SHP77 (cell line): ENCODE data around the gene FRMD4A.
"Not testable (repeated sequence)": the region's sequence is repeated elsewhere in the genome, so short reads cannot be mapped to it uniquely, and the experiment has no call there.

Source experiments
- DNase-seq, 2 experiments: peaks; one replicate each; lab custom pipeline; 2025; lab: John Stamatoyannopoulos, UW

Gene FRMD4A

GRCh38 chr10:14099885-14100284 lies 230.8 kb downstream of the FRMD4A start:
- no peak for DNase-seq

DNA sequence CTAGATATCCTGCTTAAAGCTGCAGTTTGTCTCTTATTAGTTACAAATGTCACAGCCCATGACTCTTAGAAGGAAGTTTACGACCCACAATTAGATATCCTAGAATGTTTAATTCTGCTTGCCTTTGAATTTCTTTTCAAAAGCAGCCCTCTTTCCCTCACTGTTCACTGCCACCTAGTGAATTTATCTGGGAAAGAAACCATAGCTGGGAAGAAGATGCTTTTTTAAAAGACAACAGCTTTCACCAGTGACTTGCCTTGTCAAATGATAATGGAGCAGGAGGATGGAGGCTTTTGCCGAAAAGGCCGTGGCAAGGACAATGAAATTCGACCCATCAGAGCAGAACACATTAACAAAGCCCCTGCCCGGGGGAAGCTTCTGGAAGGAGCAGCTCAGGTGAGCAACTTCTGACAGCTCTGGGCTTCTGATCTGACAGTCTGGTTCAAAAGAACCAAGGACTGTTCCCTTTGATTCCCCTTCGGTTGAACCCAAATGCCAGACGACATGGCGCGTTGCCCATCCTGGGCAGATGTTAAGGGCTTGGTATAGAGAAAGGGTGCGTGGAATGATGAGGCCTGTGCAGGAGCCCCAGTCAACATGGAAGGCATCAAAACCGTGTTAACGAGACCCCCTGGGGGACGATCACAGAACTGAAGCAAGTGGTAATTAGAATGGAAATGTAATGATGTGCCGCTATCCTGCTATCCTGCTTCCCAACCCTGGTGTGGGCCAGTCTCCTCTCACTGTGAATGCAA lies 236.8 kb downstream of the FRMD4A start:
- DNase-seq, result no peak

GRCh38 chr10:14092799-14093198 lies 237.9 kb downstream of the FRMD4A start:
- no peak for DNase-seq

DNA sequence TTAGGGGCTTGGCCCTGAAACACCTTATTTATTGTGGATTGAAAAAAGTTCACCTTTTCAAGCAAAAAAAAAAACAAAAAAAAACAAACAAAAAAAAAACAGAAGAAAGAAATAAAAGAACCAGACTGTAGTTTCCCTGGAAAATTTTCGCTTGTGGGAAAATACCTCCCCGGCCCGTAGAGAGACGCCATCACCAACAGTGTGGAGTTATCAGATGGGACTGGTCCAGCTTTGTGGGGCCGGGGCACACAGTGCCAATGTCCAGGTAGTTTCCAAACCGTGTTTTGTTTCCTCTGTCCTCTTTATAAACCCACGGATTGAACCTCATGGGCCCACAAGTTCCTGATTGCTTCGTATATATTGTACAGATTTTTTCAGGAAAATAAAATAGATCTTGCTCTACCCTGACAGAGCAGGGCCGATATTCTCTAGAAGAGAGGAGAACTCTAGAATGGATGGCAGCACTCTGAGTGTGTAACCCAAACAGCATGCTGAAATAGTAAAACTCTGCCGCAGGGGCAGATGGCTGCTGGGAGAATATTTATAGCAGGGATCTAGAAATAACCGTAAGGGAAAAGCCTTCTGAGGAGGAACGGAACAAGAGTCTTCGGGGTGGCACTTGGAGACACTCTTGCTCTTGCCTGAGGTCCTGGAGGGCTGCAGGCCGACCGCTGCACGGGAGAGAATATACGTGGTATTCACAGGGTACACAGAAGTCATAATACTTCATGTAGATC lies 241.0 kb downstream of the FRMD4A start:
- DNase-seq, result no peak

DNA sequence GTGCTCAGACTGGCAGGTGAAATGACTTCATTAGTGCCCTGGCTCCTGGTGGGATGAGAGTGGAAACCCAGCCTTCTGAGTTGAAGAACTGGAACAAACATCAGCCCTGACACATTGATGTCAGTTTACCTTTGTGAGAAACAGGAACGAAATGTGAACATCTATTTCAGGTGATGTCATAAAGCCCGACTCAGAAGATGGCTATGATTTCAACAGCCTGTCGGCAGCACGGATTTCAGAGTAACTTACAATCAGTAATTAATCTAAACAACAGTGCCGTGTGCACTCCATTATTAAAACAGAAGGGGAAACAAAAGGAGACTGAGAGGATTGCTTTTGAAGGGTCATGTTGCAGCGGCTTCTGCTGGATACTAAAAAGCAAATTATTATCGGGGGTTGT lies 243.2 kb downstream of the FRMD4A start:
- DNase-seq, result no peak

DNA sequence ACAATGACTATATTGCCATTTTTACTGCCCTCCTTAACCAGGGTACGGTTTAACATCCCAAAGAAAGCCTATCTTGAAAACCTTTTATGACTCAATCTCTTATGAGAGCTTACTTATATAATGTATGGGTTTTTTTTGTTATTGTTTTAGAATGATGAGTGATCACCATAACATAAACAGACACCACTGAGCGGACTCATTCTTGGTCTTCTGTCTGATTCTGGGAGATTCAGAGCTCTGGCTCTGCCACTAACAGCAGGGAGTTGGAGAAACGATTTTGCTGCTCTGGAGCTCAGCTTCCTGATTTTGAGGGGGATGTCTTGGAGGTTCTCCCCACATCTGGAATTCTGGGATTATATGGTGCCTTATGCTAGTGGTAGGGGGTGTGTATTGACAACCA lies 244.1 kb downstream of the FRMD4A start:
- no peak for DNase-seq

GRCh38 chr10:14084875-14085274 lies 245.8 kb downstream of the FRMD4A start:
- DNase-seq, result no peak

GRCh38 chr10:14080795-14081194 lies 249.9 kb downstream of the FRMD4A start:
- DNase-seq, result no peak

DNA sequence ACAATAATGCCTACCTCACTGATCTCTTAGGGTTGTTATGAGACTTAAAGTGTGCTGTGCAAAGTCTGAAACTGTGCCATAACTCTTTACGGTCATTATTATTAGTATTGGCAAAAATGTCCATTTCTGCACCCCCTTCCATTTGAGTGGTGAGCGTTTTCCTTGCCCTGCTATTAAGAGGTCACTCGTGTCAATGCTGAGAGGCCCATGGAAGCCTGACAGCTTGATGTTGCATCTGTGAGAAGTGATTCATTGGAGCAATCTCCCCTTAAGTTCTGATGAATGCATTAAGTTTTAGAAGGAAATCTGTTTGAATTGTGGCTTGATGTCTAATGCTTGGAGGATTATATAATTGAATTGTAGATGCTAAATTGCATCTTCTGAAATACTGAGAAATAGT lies 253.3 kb downstream of the FRMD4A start:
- no peak for DNase-seq

- no peak for DNase-seq
Measured at GRCh38 chr10:14074062-14074884, 256.5 kb downstream of the FRMD4A start.

- DNase-seq, result no peak
Measured at GRCh38 chr10:14072541-14072940, 258.2 kb downstream of the FRMD4A start.

DNA sequence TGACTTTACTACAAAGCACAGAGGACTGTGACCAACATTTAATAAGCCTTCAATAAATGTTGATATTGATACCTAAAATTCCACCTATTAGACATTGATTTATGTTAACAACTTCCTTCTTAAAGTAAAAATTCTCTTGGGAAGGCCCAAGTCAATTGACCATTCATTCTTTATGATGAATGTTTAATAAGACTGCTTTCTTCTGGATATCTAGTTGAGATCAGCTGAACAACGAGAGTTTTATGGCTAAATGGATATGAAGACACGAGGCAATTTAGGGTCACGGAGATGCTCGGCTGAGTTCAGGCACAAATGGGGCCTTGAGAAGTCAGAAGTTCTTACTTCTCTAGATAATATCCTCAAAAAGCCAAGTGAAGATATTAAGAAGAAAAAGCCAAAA lies 258.8 kb downstream of the FRMD4A start:
- DNase-seq, result no peak

DNA sequence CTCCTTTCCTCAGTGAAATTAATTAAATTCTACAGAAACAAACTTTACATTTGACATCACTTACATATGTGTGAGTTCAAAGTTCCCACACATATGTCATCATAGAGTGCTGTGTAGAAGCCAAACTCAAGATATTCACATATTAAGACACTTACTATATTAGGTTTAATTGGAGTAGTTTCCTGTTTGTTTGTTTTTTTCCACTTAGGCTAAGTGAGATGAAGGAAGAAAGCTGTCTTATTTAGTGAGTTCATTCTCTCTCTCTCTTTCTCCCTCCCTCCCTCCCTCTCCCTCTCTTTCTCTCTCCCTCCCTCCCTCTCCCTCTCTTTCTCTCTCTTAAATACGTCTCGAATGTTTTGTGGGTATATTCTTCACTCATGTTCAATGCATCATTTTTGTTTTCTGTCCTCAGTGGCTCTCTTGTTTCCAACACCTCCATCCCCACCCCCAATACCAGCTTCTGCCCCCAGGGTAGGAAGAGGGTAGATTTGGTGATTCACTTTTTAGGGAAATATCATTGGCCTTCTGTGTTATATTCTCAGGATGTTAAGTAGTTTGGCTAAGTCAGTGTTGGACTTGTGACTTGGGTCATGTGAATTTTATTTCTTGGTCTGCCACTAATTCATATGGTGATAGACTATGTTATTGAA lies 262.0 kb downstream of the FRMD4A start:
- DNase-seq, result no peak

- not testable (repeated sequence) for DNase-seq
Measured at GRCh38 chr10:14067638-14068037, 263.1 kb downstream of the FRMD4A start.

GRCh38 chr10:14066106-14066505 lies 264.6 kb downstream of the FRMD4A start:
- DNase-seq, result no peak

DNA sequence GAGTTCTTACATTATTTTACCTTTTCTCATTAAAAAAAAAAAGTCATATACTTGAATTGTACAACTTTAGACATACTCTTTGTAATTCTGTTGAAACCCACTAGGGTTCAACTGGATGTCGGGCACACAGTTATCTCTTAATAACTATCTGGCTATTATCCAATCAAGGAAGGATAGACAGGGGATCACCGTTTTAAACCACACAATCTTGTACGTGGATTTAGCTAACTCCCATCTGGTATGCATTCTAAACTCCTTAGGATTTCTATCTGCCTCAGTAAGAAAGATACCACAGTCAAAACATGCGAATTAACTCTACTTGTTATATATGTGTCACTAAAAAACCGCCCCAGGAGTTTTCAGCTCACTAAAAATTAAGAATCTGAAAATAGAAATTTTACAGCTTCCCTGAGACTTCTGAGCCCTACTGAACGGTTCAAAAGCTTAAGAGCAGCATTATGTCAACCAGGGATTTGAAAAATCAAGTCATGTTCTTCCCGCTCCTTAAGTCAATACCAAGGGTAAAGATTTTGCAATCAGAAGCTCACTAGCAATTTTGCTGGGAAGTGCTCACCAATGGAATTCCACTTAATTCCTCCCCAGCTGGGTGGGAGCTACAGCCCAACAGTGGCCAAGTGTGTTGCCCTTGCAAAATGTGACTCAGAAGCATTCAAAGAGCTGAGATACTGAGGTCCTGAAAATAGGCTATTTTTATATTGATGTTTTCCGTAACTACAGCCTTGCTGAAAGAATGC lies 267.0 kb downstream of the FRMD4A start:
- no peak for DNase-seq

GRCh38 chr10:14062528-14063260 lies 268.0 kb downstream of the FRMD4A start:
- DNase-seq, result no peak

DNA sequence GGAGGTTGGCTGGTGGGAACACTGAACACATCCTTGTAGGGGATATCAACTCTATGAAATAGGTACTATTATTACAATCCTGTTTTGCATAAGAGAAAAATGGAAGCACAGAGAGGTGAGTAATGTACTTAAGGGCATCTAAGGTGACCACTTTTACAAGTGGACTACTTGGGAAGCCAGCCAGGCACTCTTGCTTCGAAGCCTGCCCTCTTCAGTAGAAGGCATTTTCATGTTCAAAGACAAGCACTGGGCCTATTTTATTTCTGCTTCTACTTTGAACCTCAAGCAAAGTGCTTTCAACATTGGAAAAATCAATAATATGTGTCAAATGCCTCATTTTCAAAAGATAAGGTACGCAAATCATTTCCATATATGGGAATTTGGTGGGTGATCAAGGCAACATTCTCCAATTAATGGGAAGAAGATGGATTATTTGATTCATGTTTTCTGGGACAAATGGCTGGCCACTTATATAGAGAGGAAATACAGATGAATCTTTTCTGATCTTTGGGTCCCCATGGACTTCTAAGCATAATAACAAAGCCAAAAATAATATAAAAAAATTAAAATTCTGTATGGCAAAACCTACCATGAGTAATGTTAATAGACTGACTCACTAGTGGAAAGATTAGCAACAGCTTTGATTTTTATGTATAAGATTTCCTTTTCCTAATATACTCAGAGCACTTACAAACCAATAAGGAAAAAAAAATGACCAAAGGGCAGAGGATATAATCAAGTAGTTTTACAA lies 270.2 kb downstream of the FRMD4A start:
- DNase-seq, result no peak

DNA sequence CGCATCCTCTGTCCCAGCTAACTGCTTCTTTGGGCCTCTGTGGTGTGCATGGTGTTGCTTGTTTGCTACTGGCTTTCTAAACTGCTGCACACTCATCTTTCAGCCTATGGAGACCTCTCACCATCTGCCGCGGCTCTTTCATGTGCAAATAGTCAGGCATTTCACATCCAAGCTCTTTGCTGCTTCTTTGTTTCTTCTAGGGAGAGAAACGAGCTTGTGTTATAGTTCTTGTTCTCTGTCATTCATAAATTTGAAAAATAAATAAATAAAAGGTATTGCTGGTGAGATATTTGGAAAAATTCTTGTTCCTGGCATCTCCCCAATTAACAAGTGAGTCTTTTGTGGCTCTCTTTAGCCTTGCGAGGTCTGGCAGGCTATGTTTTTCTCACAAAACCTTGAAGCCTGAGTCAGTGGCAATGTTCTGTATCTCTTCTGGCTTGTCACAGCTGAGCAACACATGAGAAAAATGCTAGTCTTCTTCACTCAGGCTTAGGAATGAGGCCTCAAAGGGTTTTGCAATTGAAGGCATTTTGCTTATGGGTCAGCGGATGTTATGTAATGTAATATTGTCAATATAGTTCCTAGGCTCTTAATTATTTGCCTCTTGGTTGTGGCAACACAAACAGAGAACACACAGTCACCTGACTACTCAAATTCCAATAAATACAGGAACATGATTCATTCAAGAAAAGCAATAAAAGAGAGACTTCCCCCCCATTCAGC lies 274.0 kb downstream of the FRMD4A start:
- DNase-seq, result no peak
